Measurements from ENCODE around the gene BIRC3.

GRCh38 chr11:102269927-102270326 lies 47.4 kb upstream of the BIRC3 start:
- TF ChIP-seq EP300 (IDR thresholded peaks at IDR 0.05) (no peak), POLR2A (IDR thresholded peaks at IDR 0.05) (no peak)

Data from gastroesophageal sphincter (tissue), 2 donors.